ENCODE results near the gene GREB1.

DNA sequence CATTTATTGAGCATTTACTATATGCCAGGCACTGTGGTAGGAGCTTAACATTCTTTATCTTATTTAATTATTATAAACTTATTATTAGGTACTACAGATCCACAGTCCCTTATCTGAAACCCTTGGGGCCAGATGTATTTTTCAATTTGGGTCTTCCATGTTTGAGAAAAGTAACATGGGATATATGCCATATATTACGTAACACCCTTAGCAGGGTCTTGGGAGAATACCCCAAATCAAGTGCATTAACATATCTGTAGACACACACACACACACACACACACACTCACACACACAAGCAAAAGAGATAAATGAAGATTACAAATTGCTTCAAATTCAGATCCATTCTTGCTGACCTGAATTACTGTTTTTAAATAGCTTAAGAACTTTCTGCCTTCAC, 122.4 kb downstream of the GREB1 start:
- TF ChIP-seq CTCF (IDR thresholded peaks at IDR 0.05; ENCODE audit: low read depth, low read length) = no peak
- no peak for TF ChIP-seq EZH2phosphoT487 (IDR thresholded peaks at IDR 0.05; ENCODE audit: low read depth)

Measured in OCI-LY3 (cell line).